ENCODE data around the gene CSNK2A3.

CSNK2A3 gene

DNA sequence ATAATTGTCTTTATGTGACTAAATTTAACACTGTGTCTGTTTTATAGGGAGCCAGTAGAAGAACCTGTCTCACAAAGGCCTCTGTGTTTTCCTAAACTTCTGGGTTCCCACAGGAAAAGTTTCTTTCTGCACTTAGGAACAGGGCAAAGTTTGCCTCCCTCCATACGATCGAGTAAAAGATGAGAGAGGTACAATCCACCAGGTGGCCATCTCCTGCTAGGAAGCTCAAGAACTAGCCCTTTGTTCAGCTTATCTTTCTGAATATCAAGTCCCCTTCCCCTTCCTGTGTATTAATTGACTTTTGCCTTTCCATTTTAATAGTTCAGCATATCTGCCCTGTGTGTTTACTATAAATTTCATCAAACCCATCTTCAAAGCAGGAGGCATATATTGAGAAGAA is 18.0 kb downstream of the CSNK2A3 start:
- DNase-seq (ENCODE audit: low read depth in 2 of 2) = no peak

DNA sequence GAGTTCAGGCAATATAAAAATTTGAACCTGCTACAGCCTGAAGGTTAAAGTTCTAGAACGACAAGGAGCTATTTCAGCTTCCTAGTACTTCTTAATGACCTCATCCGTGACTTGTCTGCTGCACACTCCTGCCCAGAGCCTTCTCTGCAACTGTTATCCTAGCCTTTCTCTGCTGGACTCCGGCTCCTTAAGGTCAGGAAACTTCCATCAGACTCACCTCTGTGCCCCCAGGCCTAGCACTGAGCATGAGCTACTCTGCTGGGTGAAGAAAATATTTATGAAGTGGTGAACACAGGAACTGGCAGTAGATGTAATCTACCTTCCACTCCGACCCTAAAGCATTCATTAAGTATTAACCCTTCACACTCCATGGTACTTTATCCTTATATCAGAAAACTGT is 18.4 kb downstream of the CSNK2A3 start:
- no peak for DNase-seq (ENCODE audit: low read depth in 2 of 2)

DNA sequence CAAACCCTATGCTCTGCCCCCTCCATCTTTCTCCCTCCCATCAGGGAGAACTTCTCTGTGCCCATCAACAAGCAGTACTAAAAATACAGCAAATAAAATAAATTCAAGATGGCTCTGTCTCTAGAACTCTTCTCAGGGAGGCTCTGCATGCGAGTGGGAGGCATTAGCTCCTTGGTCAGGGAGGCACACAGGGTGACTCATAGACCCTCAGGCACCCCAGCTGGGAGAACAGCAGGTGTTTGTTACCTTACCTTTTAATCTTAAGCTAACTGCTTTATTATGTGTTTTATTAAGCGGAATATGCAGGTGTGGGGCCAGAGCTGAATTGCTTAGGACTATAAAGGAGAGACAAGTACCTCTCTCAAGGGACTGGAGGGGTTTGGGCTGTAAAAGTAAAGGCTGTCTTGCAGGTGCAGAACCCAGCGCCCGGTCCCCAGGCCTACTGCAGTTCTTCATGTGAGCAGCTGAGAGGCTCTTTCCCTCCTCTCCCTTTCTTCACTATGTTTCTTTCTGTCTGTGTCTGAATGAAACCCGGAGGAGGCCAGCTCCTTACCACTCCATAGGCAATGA is 20.8 kb downstream of the CSNK2A3 start:
- DNase-seq (ENCODE audit: low read depth in 2 of 2) = no peak

DNA sequence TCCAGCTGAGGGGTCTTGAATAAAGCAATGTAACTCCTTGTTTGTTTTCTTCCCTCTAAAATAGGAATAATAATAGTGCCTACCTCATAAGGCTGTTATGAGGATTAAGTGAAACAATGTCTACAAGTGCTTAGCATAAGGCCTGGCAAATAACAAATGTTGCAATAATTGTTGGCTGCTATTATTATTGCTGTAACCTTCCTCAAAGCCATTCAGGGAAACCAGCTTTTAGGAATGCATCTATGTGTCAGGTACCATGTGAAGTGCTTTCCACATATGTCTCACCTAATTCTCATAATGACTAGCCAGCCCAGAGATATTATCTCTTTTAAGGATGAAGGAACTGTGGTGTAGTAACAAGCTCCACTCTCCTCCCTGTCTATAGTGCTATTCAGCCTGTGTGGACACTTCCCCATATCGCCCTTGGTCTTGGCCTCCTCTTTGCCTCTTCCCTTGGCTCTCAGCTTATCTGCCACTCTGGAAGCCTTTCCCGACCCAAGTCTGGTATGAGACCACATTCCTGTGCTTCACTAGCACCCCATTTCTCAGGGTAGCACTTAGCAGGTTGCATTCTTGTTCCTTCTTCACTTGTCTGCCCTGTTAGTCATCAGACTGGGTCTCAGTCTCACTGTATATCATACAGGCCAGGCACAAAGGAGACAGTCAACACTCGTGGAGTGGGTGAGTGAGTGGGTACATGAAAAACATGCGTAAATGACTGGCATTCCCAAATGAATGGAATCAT is 23.8 kb downstream of the CSNK2A3 start:
- DNase-seq (ENCODE audit: low read depth in 2 of 2) = no peak

DNA sequence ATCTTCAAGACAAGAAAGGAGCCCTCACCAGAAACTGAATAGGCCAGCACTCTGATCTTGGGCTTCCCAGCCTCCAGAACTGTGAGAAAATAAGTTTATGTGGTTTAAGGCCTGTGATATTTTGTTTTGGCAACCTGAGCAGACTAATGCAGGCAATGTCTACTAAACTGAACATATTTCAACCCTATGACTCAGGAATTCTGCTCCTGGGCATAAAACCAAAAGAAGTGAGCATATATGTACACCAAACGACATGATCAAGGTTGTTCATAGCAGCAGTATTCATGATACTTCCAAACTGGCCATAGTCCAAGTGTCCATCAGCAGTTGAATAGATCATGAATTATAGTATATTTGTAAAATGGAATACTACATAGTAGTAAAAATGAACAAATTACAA is 29.0 kb downstream of the CSNK2A3 start:
- DNase-seq (ENCODE audit: low read depth in 2 of 2) = no peak

DNA sequence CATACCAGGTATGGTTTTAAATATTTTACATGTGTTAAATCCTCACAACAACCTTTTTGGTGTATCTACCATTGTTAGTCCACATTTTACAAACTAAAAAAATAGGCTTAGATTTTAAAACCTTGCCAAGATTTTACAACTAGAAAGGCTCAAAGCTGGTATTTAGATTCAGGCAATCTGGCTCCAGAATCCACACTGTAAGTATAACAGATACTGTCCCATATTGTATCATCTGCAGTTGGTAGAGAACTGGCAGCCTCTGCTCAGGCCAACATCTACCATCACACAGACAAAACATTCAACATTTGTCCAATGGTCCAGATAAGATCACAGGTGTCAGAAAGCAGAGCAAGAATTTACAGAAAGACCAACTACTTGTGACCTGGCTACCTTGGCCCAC is 30.9 kb downstream of the CSNK2A3 start:
- no peak for DNase-seq (ENCODE audit: low read depth in 2 of 2)

DNA sequence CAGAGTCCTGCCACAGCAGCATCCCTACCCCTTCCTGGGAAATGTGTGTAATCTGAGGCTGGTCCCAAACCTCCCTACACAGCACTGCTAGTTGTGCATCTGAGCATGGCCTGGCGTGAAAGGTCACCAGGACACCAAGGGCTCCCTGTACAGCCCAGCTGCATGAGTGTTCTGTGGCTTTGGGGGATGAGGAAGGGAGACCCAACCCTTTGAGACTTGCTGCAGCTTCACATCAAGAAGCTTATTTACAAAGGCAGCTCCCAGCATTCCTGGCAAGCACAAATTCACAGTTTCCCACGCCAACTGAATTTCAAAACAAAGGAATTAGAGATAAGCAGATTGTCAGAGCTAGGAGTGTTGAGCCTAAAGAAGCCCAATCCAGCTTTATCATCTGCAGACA is 32.2 kb downstream of the CSNK2A3 start:
- DNase-seq (ENCODE audit: low read depth in 2 of 2) = no peak

DNA sequence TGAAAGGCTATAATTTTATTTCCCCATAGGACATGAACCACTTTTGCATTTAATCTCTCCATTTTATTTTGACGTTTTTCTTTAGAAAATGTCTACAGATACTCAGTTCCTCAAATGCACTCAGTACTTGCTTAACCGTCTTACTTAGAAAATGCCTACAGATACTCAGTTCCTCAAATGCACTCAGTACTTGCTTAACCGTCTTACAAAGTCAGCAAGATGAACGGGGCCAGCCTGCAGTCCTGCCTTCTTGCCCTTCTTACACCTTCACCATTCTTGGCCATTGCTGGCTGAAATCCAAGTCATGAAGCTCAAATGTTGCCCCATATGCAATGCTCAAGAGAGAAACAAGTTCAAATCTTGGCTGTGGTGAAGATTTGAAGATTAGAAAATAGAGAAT is 34.1 kb downstream of the CSNK2A3 start:
- DNase-seq (ENCODE audit: low read depth in 2 of 2) = no peak

DNA sequence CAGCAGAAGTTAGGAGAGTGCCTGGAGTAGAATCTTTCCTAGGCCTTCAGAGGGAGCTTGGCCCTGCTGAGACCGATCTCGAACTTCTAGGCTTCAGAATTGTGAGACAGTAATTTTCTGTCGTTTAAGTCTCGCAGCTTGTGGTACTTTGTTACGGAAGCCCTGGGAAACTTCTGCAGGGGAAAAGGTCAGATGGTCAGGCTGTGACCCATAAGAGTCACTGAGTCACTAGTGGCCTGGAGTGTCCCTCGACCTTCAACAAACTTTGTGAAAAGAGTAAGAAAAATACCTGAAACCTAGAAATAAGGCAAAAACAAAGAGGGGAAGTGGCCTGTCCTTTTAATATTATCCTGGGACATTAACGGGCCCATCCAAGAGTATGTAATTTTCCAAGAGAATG is 34.6 kb downstream of the CSNK2A3 start:
- DNase-seq (ENCODE audit: low read depth in 2 of 2) = no peak

DNA sequence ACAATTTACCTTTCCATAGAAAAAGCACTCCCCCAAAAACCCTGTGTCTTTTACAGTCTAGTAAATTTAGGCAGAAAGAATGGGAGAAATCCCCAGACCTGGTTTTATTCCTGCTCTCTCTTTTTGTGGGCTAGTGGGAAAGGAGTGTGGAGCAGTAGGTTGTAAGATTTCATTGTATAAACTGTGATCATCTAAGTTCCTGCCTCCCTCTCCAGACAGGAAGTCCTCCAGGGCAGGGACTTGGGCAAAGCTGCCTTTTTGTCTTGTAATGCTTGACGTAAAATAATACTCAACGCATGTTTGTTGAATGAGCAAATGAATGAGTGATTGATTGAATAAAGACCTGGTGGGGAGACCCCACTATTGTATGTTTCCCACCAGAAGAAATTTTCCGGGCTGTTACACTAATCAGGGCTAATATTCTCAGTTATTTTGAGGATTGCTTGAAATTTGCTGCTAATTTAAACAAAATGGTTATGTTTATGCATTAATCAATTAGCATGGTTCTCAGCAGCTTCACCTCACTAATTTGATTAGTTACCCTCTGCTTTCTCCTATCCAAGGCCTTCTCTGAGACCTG is 36.3 kb downstream of the CSNK2A3 start:
- no peak for DNase-seq (ENCODE audit: low read depth in 2 of 2)

DNA sequence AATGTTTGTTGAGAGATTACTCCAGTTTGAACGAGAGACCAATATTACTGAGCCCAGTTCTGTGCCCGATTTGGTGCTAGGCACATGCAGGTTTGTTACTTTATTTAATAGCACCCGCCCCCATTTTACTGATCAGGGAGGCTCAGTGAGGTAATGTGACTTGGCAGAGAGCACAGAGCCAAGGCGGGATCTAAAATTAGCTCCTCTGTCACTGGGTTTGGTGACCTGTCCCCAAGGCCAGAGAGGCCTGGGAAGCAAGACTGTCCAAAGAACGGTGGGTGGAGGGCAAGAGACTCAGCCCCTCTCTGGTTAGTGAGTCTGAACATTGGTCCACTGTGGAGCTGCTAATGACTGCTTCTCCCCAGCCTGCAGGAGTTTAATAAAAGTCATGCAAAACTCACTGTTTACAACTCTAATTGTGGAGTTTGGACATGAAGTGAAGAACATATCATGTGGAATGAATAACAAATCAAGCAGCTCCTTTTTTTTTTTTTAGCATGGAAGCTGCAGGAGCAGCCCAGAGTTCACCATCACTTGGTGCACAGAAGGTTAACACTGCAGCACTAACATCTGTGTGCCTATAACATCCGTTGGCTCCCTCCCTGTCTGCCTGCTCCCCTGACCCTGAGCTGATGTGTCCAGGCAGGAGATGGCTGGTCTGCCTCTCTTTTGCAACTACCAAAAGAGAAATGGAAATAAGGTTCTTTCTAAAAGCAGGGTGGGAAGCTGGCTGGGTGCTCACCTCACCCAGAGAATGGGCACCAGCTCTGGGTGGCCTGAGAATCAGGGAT is 39.0 kb downstream of the CSNK2A3 start:
- no peak for DNase-seq (ENCODE audit: low read depth in 2 of 2)

DNA sequence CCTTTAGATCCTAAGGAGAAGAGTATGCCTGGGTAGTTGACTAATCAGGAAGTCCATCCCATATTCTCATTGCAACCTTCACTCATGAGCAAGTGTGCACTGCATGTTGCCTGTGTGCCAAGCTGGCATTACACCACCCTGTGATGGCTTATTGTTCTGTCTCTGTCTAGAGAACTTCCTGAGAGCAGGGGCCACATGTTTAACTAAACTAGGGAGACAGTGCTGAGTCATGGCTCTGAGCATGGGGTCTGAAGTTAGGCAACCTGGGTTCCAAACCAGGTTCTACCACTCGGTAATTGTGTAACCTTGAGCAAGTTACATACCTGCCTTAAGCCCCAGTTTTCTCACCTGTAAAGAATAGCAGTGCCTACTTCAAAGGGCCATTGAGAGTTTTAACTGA is 39.6 kb downstream of the CSNK2A3 start:
- no peak for DNase-seq (ENCODE audit: low read depth in 2 of 2)

DNA sequence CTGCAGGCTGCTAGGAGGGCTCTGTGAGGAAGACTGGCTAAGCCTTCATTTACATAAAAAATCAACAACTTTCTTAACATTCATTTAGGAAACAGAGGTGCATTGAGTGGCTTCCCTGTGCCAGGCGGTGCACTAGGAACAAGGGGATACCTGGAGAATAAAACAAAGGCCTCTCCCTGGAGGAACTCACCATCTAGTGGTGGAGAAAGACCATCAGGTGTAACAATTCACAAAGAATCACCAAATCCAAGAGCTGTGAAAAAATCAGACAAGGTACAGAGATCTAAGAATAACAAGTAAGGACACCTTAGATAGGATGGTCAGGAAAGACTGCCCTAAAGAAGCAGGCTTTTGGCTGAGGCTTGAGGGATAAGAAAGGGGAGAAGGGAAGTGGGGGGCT is 40.3 kb downstream of the CSNK2A3 start:
- DNase-seq (ENCODE audit: low read depth in 2 of 2) = no peak

DNA sequence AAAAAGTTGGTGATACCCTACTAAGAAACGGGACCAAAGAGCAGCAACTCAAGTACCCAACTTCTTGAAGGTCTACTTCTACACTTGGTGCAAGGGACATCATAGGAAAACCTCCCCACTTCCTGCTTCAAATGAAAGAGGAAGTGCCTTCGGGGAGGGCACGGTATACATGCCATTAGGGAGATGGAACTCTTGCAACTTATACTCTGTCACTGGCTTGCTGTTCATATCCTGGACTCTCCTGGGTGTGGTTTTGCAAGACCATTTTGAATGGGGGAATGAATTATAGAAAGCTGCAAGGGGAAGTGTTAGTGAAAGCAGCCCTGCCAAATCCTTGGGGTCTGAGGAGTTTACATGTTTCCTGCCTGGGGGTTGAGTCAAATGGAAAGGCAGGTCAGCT is 41.9 kb downstream of the CSNK2A3 start:
- no peak for DNase-seq (ENCODE audit: low read depth in 2 of 2)

DNA sequence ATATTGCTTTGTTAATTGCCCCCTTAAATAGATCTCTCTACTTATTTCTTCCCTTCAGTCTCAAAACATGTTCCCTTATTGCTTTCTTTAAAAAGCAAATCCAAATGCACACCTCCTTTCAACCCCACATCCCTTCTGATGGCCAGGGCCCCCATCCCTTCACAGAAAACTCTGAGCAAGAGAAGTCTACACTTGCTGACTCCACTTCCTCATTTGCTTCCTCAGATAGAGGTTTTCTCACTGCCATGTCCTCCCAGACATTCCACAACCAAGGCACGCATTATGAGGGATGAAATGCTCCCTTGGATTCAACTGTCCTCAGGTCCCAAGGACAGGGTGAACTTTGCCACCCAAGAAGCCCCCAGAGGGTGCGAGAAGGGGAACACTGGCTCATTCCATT is 43.1 kb downstream of the CSNK2A3 start:
- DNase-seq (ENCODE audit: low read depth in 2 of 2) = no peak

DNA sequence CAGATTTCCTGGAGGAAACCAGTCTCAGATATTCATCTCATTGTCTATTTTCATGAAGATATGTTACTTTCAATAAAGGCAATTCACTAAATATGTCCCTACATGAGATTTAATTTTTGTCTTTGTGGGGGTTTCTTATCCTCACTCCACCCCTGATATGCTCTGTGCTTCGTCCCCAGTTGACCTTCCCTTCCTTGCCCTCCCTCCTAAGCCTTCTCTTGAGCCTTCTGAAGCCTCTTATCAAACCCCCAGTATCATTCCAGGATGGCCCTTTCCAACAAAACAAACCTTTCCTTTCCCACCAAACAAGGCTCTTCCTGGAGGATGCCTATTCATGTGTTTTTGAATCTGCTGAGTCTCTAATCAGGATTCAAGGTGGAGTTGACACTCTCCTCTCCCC is 44.8 kb downstream of the CSNK2A3 start:
- DNase-seq (ENCODE audit: low read depth in 2 of 2) = no peak

DNA sequence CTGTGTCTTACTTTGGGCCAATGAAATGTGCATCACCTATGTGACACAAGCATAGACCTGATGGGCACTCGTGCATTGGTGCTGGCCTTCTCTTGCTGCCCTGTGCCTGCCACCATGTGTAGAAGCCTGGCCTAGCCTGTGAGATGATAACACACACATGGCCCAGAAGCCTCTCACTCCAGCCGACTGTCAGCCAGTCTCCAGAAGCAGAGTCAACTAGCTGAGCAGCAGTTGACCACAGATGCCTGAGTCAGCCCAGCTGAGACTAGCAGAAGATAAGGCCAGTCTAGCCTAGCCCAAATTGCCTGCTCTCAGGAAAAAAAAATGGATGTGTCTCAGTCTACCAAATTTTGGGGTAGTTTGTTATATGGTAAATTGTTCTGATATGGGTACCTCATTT is 46.2 kb downstream of the CSNK2A3 start:
- DNase-seq (ENCODE audit: low read depth in 2 of 2) = no peak

DNA sequence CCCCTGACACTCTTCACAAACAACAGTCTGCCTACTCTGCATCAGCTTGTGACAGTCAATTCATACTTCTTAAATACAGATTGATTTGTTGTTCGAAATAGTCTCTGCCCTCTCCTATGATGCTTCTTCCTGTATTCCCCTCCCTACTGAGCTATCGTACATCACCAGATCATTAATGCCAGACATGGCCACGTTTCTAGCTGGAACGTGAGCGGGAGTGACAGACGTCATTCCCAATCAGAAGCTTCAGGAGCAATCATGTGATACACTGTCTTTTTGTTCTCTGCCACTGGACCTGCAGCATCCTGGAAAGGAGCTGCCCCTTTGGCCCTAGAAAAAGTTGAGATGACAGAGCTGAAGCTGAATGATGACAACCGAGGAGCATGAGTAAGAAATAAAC is 48.5 kb downstream of the CSNK2A3 start:
- no peak for DNase-seq (ENCODE audit: low read depth in 2 of 2)

DNA sequence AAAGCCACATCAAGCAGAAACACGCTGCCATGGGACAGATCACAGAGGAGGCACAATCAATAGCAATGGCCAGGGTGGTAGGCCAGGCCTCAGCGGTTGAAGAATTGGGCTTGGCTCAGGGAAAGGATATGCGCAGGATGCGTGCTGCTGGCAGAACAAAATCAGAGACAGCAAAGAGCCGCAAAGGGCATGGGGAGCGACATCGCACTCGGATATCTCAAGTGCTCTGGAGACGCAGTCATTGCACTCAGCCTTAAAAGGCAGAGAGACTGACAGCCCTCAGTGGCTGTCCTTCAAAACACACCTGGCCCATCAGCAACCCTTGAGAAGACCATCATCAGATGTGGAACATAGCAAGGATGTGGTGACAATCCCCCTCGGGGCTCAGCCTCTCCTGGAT is 50.5 kb downstream of the CSNK2A3 start:
- no peak for DNase-seq (ENCODE audit: low read depth in 2 of 2)
